Left colon (tissue), 2 donors: ENCODE data around the gene HOXD10. TPM values are rescaled to one million over a fixed set of nuclear protein-coding genes. Genes with fewer than 3 reads are reported as not detected.

ENCODE experiments used
- ATAC-seq: fragments of 200-7000 bp; cut with Tn5 transposase; one replicate; pipeline ENCODE4 v1.9.1; 2020; ENCODE audit warnings: mild to moderate bottlenecking, moderate library complexity
- DNase-seq, 2 donors: peaks; one replicate each; pipeline ENCODE4 v3.0.0-alpha.2; 2020
- intact Hi-C, 2 donors: fragments of 100-400 bp; cut with DNase I in 1 of 2; cut with micrococcal nuclease in 1 of 2; formaldehyde crosslinking; loops; one replicate each; pipeline versions ENCODE4 v1.11.2 to v1.14.0; 2022; cut with DNase I, micrococcal nuclease
- total RNA-seq, 2 donors: library from RNA; stranded (reverse); fragmentation: NEBNext Ultra II Directional; extraction: Animal tissue kit (Norgen Biotek cat#: 25700); gene quantifications; one replicate each; pipeline ENCODE4 v1.2.1, GENCODE V29; 2021
- donor health status: DM: no; HTN: no; CAD: no.
- donor health status: DM: yes; HTN: yes; CAD: no.

Gene HOXD10
- total RNA-seq, 2 donors from 2014 or later: 1.0 to 14.8 TPM

GRCh38 chr2:176136374-176137251, 20.0 kb downstream of the HOXD10 start:
- intact Hi-C loops: no loop called here
- DNase-seq: peak; percentile 53 to 69
- peak; percentile 59 for ATAC-seq

- DNase-seq (no peak), ATAC-seq (no peak)
- intact Hi-C loops: no loop called here
Measured at GRCh38 chr2:176137252-176137580, 20.6 kb downstream of the HOXD10 start.

- intact Hi-C loops: no loop called here
- ATAC-seq (no peak), DNase-seq (peak in 1 of 2 donors; percentile 26)
Measured at GRCh38 chr2:176137906-176138305, 21.3 kb downstream of the HOXD10 start.

- intact Hi-C loops: no loop called here
- ATAC-seq (no peak), DNase-seq (peak in 1 of 2 donors; percentile 35)
Measured at GRCh38 chr2:176138526-176138922, 21.9 kb downstream of the HOXD10 start.

GRCh38 chr2:176138923-176139660, 22.5 kb downstream of the HOXD10 start:
- DNase-seq: peak in 1 of 2 donors; percentile 35
- intact Hi-C loops: no loop called here

GRCh38 chr2:176139661-176140512, 23.3 kb downstream of the HOXD10 start:
- ATAC-seq: no peak
- peak in 1 of 2 donors; percentile 38 for DNase-seq
- intact Hi-C loops: loop anchor here (2.0 to 10.0 kb wide), 7 partner anchors 125 to 497 kb away; partner anchors contain the start of gene MTX2 (in 1 of the 2)

More at GRCh38 chr2:176138923-176139660, 22.5 kb downstream of the HOXD10 start:
- no peak for ATAC-seq

- peak; percentile 69 for ATAC-seq
- DNase-seq: peak; percentile 60 to 81
- intact Hi-C loops: loop anchor here (2.0 to 10.0 kb wide), 7 partner anchors 124 to 497 kb away; partner anchors contain the start of gene MTX2 (in 1 of the 2)
Measured at GRCh38 chr2:176140513-176141317, 24.1 kb downstream of the HOXD10 start.

GRCh38 chr2:176142281-176142680, 25.7 kb downstream of the HOXD10 start:
- no peak for ATAC-seq

GRCh38 chr2:176145085-176145969, 28.7 kb downstream of the HOXD10 start:
- ATAC-seq (peak; percentile 68), DNase-seq (peak in 1 of 2 donors; percentile 11)
- intact Hi-C loops: loop anchor here (10.0 kb wide), 3 partner anchors 119 to 409 kb away; partner anchors contain the start of gene MTX2 (in 1 of the 2)

More at GRCh38 chr2:176142281-176142680, 25.7 kb downstream of the HOXD10 start:
- intact Hi-C loops: loop anchor here (5.0 to 10.0 kb wide), 5 partner anchors 123 to 495 kb away; partner anchors contain the start of gene MTX2 (in 1 of the 2)
- no peak for DNase-seq

- intact Hi-C loops: loop anchor here (10.0 kb wide), 3 partner anchors 119 to 409 kb away; partner anchors contain the start of gene MTX2 (in 1 of the 2)
- peak; percentile 86 for ATAC-seq
- peak in 1 of 2 donors; percentile 34 for DNase-seq
Measured at GRCh38 chr2:176146101-176146500, 29.5 kb downstream of the HOXD10 start.

- intact Hi-C loops: loop anchor here (10.0 kb wide), 3 partner anchors 118 to 408 kb away; partner anchors contain the start of gene MTX2 (in 1 of the 2)
- ATAC-seq: no peak
- no peak for DNase-seq
Measured at GRCh38 chr2:176146645-176147044, 30.1 kb downstream of the HOXD10 start.

GRCh38 chr2:176147210-176147799, 30.7 kb downstream of the HOXD10 start:
- DNase-seq (no peak), ATAC-seq (no peak)

DNA sequence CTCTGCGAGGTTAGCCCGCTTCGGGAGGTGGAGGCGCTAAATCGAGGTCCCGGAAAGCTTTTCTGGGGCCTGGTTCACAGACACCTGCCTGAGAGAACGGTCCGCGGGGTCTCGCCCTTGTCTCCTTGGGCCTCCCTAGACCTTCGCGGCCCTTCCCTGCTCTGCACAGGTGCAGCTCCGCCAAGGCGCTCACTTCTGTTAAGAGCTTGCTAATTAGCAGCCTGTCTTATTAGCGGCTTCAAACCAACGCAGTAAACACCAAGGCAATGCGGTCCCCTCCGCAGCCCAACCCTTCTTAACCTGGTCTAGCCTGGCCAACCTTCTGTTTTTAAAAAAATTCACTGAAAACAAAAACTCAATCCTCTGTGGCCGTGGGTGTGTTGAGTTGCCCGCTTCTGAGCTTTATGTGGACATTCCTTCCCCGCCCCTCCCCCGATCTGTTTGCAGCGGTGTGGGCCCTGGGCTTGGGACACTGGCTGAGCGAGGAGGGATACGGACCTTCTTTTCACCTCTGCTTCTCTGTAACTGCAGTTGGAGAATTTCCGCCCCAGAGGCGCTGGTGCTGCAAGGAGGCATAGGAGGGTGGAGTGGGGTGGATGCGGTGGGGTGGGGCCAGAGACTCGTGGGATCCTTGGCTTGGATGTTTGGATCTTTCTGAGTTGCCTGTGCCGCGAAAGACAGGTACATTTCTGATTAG, 31.4 kb downstream of the HOXD10 start:
- no peak for ATAC-seq
- intact Hi-C loops: loop anchor here (10.0 kb wide), 3 partner anchors 117 to 407 kb away; partner anchors contain the start of gene MTX2 (in 1 of the 2)

More at GRCh38 chr2:176147210-176147799, 30.7 kb downstream of the HOXD10 start:
- intact Hi-C loops: loop anchor here (10.0 kb wide), 3 partner anchors 117 to 407 kb away; partner anchors contain the start of gene MTX2 (in 1 of the 2)

GRCh38 chr2:176148751-176149421, 32.3 kb downstream of the HOXD10 start:
- intact Hi-C loops: loop anchor here (10.0 kb wide), 3 partner anchors 116 to 406 kb away; partner anchors contain the start of gene MTX2 (in 1 of the 2)
- DNase-seq (no peak), ATAC-seq (no peak)

More for the DNA sequence above, 31.4 kb downstream of the HOXD10 start:
- DNase-seq: peak in 1 of 2 donors; percentile 45
